ENCODE data around the gene CFAP119. TPM values are rescaled to one million over a fixed set of nuclear protein-coding genes. Genes with fewer than 3 reads are reported as not detected.

CFAP119 gene
- total and polyA plus RNA-seq, 2 of the 8 experiments (the other 6 are each of a cell fraction or from before 2014, with no cell fraction given): 5.6 to 6.0 TPM

DNA sequence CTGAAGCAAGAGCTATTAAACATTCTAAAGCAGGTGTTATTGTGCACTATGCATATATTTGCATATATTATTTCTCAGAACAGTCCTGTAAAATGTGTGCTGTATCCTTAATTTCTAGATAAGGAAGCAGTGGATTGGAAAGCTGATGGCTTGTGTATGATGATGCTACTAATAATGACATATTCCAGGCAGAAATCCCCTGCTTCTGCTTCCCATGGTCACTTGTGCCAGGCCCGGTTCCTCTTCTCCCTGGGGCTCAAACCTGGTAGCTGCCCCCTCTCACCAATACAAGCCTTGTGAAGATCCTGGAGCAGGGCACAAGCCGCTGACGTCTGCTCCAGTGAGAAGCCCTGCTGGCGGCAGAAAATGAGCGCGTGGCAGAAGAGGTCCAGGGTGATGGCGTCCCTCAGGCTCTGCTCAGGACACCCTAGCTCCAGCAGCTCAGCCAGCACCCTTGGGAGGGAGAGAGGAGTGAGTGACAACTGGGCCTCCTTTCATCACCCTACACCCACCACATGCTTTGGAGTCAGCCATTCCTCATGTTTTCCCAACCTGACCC is 1.8 kb downstream of the CFAP119 start (continued):
- TF ChIP-seq, protein P1, sequence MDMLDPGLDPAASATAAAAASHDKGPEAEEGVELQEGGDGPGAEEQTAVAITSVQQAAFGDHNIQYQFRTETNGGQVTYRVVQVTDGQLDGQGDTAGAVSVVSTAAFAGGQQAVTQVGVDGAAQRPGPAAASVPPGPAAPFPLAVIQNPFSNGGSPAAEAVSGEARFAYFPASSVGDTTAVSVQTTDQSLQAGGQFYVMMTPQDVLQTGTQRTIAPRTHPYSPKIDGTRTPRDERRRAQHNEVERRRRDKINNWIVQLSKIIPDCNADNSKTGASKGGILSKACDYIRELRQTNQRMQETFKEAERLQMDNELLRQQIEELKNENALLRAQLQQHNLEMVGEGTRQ (IDR thresholded peaks at IDR 0.05; ENCODE audit: low read length): no peak
- TF ChIP-seq RFX5 (IDR thresholded peaks at IDR 0.05; ENCODE audit: borderline replicate concordance, low read depth, low read length) (no peak), NANOG (IDR thresholded peaks at IDR 0.05; ENCODE audit: insufficient read depth, low read depth, low read length, poor library complexity, severe bottlenecking) (no peak), JUND (IDR thresholded peaks at IDR 0.05; ENCODE audit: low read length) (no peak), SP1 (IDR thresholded peaks at IDR 0.05; ENCODE audit: low read depth, low read length) (no peak), POLR2A (IDR thresholded peaks at IDR 0.05; ENCODE audit: control extremely low read depth in 1 of 2, low read depth in 2 of 2, low read length in 2 of 2) (no peak), CBX8 (IDR thresholded peaks at IDR 0.05; ENCODE audit: borderline replicate concordance, low read depth, low read length) (no peak)

Data from H1 (cell line).